Endothelial cell of umbilical vein (primary cell): ENCODE data around the gene NGEF. TPM values are rescaled to one million over a fixed set of nuclear protein-coding genes. Genes with fewer than 3 reads are reported as not detected.
A peak's percentile ranks its signal among the peaks of the same experiment; 100 is the strongest.
"Not testable (repeated sequence)": the region's sequence is repeated elsewhere in the genome, so short reads cannot be mapped to it uniquely, and the experiment has no call there.

ENCODE experiments used
- BruUV-seq: library from RNA; stranded (reverse); fragments of 400-500 nt; replicated peaks from 2 replicates; lab custom pipeline; 2021; lab: Mats Ljungman, UMichigan
- CTCF ChIA-PET: fragments of 300-600, 350-600 bp; sonication (Branson Sonifier 250); formaldehyde crosslinking; loops from one replicate; lab custom pipeline; 2021; ENCODE audit warnings: antibody characterized with exemption, inconsistent platforms; lab: Charles Lee
- POLR2A ChIA-PET: fragments of 300-600, 350-600 bp; sonication (Branson Sonifier 250); formaldehyde crosslinking; loops from one replicate; lab custom pipeline; 2021; ENCODE audit warnings: antibody characterized with exemption, inconsistent platforms; lab: Charles Lee
- DNase-seq: peaks from one replicate; pipeline ENCODE4 v3.0.0-alpha.2; 2011; ENCODE audit warnings: low read depth, low spot score
- FAIRE-seq: peaks from 2 replicates; lab custom pipeline; 2011; peaks lifted over from hg19 to GRCh38; lab: Jason Lieb, UNC
- H2AFZ ChIP-seq: 2 replicates; pipeline ENCODE4 v1.6.0; 2012; ENCODE audit warnings: low read depth, low read length, control low read depth, inconsistent platforms
- H3K27ac ChIP-seq: 2 replicates; pipeline ENCODE4 v1.5.1; 2011; ENCODE audit warnings: low read depth, mild to moderate bottlenecking, control low read depth, low read length, moderate library complexity; ENCODE audit not compliant: insufficient read depth
- H3K27me3 ChIP-seq, 2 experiments: 2 replicates each; pipeline versions ENCODE4 v1.6.0 to v1.6.1; 2011; ENCODE audit warnings: low read length in 2 of 2, mixed read lengths in 1 of 2; ENCODE audit not compliant: control insufficient read depth in 2 of 2, insufficient read depth in 2 of 2
- H3K36me3 ChIP-seq, 2 experiments: 2 replicates in 1 of 2; 3 replicates in 1 of 2; pipeline ENCODE4 v1.5.1; 2011; ENCODE audit warnings: low read length in 2 of 2, mild to moderate bottlenecking in 1 of 2, moderate library complexity in 1 of 2; ENCODE audit not compliant: control insufficient read depth in 2 of 2, insufficient read depth in 2 of 2; ENCODE audit errors: extremely low read depth in 1 of 2
- H3K4me1 ChIP-seq: 3 replicates; pipeline ENCODE4 v1.5.1; 2011; ENCODE audit warnings: mild to moderate bottlenecking, low read length; ENCODE audit not compliant: control insufficient read depth, insufficient read depth; ENCODE audit errors: extremely low read depth
- H3K4me2 ChIP-seq: 2 replicates; pipeline ENCODE4 v1.6.1; 2011; ENCODE audit warnings: low read length, control low read depth, mixed read lengths; ENCODE audit not compliant: insufficient read depth
- H3K4me3 ChIP-seq, 3 experiments: fragments of 200-600 bp in 1 of 3; sonication (generic), shearing (Covaris generic) in 1 of 3; replicated peaks in 1 of 3; 2 replicates each; pipeline ENCODE4 v1.5.1; 2011 to 2016; ENCODE audit warnings: control low read depth in 3 of 3, low read length in 3 of 3, mild to moderate bottlenecking in 2 of 3, inconsistent platforms in 1 of 3, low read depth in 1 of 3, moderate library complexity in 1 of 3; ENCODE audit not compliant: insufficient read depth in 1 of 3
- H3K79me2 ChIP-seq: 2 replicates; pipeline ENCODE4 v1.6.0; 2012; ENCODE audit warnings: low read length, inconsistent platforms; ENCODE audit not compliant: control insufficient read depth, insufficient read depth
- H3K9ac ChIP-seq: replicated peaks from 2 replicates; pipeline ENCODE3; 2011; ENCODE audit warnings: low read length, control low read depth; ENCODE audit not compliant: insufficient read depth; ENCODE audit errors: extremely low read depth
- H3K9me1 ChIP-seq: replicated peaks from 3 replicates; pipeline ENCODE4 v1.6.0; 2011; ENCODE audit warnings: mild to moderate bottlenecking, low read length; ENCODE audit not compliant: control insufficient read depth, insufficient read depth; ENCODE audit errors: extremely low read depth
- H3K9me3 ChIP-seq: replicated peaks from 2 replicates; pipeline ENCODE4 v1.5.1; 2012; ENCODE audit warnings: low read length, inconsistent platforms; ENCODE audit not compliant: control insufficient read depth, insufficient read depth
- H4K20me1 ChIP-seq: replicated peaks from 2 replicates; pipeline ENCODE3; 2011; ENCODE audit warnings: mild to moderate bottlenecking, low read length; ENCODE audit not compliant: control insufficient read depth, insufficient read depth; ENCODE audit errors: extremely low read depth
- CTCF ChIP-seq, 2 donors: IDR thresholded peaks; 1 replicate in 1 of 2; 2 replicates in 1 of 2; pipeline ENCODE4 v1.5.1; 2011; ENCODE audit warnings: low read length in 2 of 2, mild to moderate bottlenecking in 2 of 2, moderate library complexity in 2 of 2, control low read depth in 1 of 2, inconsistent platforms in 1 of 2, low read depth in 1 of 2; ENCODE audit not compliant: insufficient read depth in 1 of 2; ENCODE audit errors: extremely low read depth in 1 of 2
- FOS ChIP-seq: IDR thresholded peaks from 2 replicates; pipeline ENCODE4 v1.6.1; 2011; ENCODE audit warnings: mild to moderate bottlenecking, low read length, moderate library complexity, borderline replicate concordance; ENCODE audit not compliant: insufficient read depth
- GATA2 ChIP-seq: IDR thresholded peaks from 2 replicates; pipeline ENCODE4 v1.7.0; 2011; ENCODE audit warnings: low read depth, mild to moderate bottlenecking, moderate library complexity, mixed read lengths, low read length; ENCODE audit not compliant: insufficient read length, insufficient read depth
- JUN ChIP-seq: IDR thresholded peaks from 2 replicates; pipeline ENCODE4 v1.6.1; 2011; ENCODE audit warnings: borderline replicate concordance, low read depth; ENCODE audit not compliant: insufficient read length, insufficient read depth
- MAX ChIP-seq: IDR thresholded peaks from 2 replicates; pipeline ENCODE4 v1.6.1; 2011; ENCODE audit not compliant: insufficient read depth, insufficient read length
- MYC ChIP-seq: IDR thresholded peaks from one replicate; pipeline ENCODE4 v1.6.1; 2011; ENCODE audit warnings: mild to moderate bottlenecking, low read depth, low read length
- dilution Hi-C: fragments of 300-500 bp; cut with MboI; formaldehyde crosslinking; loops from one replicate; pipeline ENCODE4 v1.15.0; 2019; ENCODE audit warnings: low sequenced_read_pairs; ENCODE audit not compliant: extremely low pct_ligation_motif_present
- intact Hi-C: fragments of 100-400 bp; cut with micrococcal nuclease; formaldehyde crosslinking; loops from one replicate; pipeline ENCODE4 v1.10.0; 2022
- polyA plus RNA-seq, 4 experiments: library from polyadenylated mRNA; depleted of rRNA in 3 of 4; stranded (reverse) in 3 of 4; unstranded in 1 of 4; fragments of >200 nt; gene quantifications; 2 replicates each; pipeline versions ENCODE4 v1.2.1 to v1.2.3, GENCODE V29; 2011 to 2012; ENCODE audit warnings: missing spikeins in 1 of 4
- total RNA-seq: library from RNA; stranded (reverse); gene quantifications from 2 replicates; pipeline ENCODE4 v1.2.3, GENCODE V29; 2021

Gene NGEF
- total and polyA plus RNA-seq, 2 donors (not counting 3 experiments of a cell fraction or from before 2014, with no cell fraction given) = 0.22 to 0.41 TPM

GRCh38 chr2:232908695-232909094 is 104.4 kb downstream of the NGEF start:
- CTCF ChIA-PET = no interaction called here
- FAIRE-seq = no peak
- peak overlapping the region; percentile 3 for H3K9ac ChIP-seq
- no peaks in the 10 kb centered on the region for H3K36me3 ChIP-seq
- H3K4me2 ChIP-seq = peak overlapping the region; percentile 17
- H3K9me3 ChIP-seq = no peaks in the 10 kb centered on the region
- dilution Hi-C loops (no loop called here), intact Hi-C loops (no loop called here)
- H3K79me2 ChIP-seq = no peaks in the 10 kb centered on the region
- TF ChIP-seq JUN (no peak), FOS (no peak), MAX (no peak), GATA2 (peak; percentile 18), MYC (no peak), CTCF (IDR thresholded peaks at IDR 0.05; ENCODE audit: extremely low read depth in 1 of 2, insufficient read depth in 1 of 2, low read depth in 1 of 2, low read length in 2 of 2) (no peak)
- no peak overlapping the region for H3K27ac ChIP-seq
- no peak overlapping the region for H3K4me3 ChIP-seq
- H2AFZ ChIP-seq = peak overlapping the region; percentile 71
- BruUV-seq = no TSS peak
- no peaks in the 10 kb centered on the region for H3K9me1 ChIP-seq
- peaks cover 5% of the 10 kb centered on the region for H3K4me1 ChIP-seq
- POLR2A ChIA-PET = no interaction called here
- H3K27me3 ChIP-seq = no peaks in the 10 kb centered on the region
- no peaks in the 10 kb centered on the region for H4K20me1 ChIP-seq
- DNase-seq = peak; percentile 19

DNA sequence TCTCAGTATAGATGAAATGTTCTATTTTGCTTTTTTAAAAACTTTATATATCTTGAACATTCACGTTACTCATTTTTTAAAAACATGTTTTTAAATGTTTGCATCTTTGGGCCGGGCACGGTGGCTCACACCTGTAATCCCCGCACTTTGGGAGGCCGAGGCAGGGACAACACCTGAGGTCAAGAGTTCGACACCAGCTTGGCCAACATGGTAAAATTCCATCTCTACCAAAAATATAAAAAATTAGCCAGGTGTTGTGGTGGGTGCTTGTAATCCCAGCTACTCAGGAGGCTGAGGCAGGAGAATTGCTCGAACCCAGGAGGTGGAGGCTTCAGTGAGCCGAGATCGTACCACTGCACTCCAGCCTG is 105.4 kb downstream of the NGEF start:
- H3K4me2 ChIP-seq, H2AFZ ChIP-seq, H3K79me2 ChIP-seq, H4K20me1 ChIP-seq, H3K9me1 ChIP-seq, dilution Hi-C loops, H3K4me1 ChIP-seq, FAIRE-seq, H3K27me3 ChIP-seq, H3K9ac ChIP-seq, H3K4me3 ChIP-seq, POLR2A ChIA-PET, intact Hi-C loops, H3K27ac ChIP-seq, H3K9me3 ChIP-seq, BruUV-seq, DNase-seq, H3K36me3 ChIP-seq: not testable (repeated sequence)
- CTCF ChIA-PET = interaction anchor here (1.0 kb wide), 1 partner anchor 9 kb away, joined by 4 read pairs; no protein-coding TSS in a partner anchor

GRCh38 chr2:232906867-232907717 is 106.0 kb downstream of the NGEF start:
- H3K79me2 ChIP-seq, H3K9me1 ChIP-seq, DNase-seq, H3K36me3 ChIP-seq, BruUV-seq, H3K27me3 ChIP-seq, intact Hi-C loops, H3K4me2 ChIP-seq, FAIRE-seq, H3K9me3 ChIP-seq, POLR2A ChIA-PET, H3K9ac ChIP-seq, dilution Hi-C loops, H4K20me1 ChIP-seq, H2AFZ ChIP-seq, H3K4me3 ChIP-seq, H3K27ac ChIP-seq: not testable (repeated sequence)
- CTCF ChIA-PET = interaction anchor here (1.0 kb wide), 1 partner anchor 9 kb away, joined by 4 read pairs; no protein-coding TSS in a partner anchor
- H3K4me1 ChIP-seq = peaks cover 10% of the 10 kb centered on the region
